ENCODE data around the gene SNRPB.
A peak's percentile ranks its signal among the peaks of the same experiment; 100 is the strongest.
"Not testable (repeated sequence)": the region's sequence is repeated elsewhere in the genome, so short reads cannot be mapped to it uniquely, and the experiment has no call there.

The SNRPB gene

DNA sequence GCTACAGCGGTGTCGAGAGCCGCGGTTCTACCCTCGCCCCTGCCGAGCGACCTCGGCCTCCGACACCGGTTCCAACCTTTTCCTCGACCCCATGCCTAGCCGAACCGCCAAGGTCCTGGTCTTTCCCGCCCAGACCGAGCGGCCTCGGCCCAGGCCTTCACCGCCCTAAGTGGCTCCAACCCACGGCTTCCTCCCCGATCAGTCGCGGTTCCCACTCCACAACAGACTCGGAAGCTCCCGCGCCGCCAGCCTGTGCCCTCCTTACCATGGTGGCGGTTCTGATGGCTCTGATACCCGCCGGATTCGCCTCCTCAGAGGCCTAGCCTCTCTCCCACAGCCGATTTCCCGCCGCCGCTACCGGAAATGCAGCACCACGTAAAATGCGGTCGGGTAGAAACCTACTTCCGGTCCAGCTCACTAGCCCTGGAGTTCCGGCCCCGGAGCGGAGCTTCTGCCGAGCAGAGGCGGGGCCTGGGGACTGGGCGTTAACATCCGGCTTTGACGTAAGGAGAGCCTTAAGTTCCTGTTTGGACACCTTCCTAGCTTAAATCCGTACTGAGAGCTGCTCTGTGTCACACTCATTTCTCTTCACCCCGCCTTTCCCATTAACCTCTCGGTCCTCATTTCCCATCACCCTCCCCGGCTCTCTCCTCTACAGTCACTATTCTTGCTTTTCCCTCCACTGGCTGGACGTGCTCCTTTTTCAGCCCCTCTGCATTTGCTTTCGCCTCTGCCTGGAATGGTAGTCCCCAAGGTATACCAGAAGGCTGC lies at the start of gene SNRPB:
Gene SNRPB, minus strand, starts transcription at position 367 of the 771 bp plus-strand sequence. Its CDS starts 99 bp downstream, at position 268.
- DNase-seq = peak; percentile 96

DNA sequence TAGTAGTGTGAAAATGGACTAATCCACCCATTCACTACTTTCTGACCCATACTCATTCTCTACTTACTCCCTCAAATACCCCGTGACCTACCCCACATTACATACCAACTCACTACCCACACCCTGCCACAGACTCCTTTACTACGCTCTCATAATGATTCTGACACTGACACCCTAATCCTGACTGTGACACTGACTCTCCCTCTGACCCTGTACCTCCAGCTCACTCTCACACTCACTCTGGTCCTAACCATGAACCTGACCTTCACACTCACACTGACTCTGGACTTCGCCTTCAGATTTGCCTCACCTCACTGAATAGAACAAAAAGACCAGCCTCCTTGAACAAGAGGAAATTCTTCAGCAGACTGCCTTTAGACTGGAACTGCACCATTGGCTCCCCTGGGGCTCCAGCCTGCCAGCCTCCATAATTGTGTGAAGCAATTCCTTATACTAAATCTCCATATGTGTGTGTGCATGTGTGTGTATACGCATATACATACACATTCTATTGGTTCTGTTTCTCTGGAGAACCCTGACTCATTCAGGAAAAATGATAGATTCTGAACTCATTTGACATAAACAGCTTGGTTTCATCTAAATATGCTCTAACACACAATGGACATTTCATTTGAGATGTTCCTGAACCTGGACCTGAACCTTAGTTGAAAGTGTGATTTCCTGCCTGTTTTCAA lies 48.7 kb upstream of the SNRPB start:
- DNase-seq = no peak

- no peak for DNase-seq
These were observed 48.0 kb upstream of the SNRPB start for GRCh38 chr20:2518558-2518957.

- DNase-seq = no peak
These were observed 47.5 kb upstream of the SNRPB start for GRCh38 chr20:2518096-2518495.

DNA sequence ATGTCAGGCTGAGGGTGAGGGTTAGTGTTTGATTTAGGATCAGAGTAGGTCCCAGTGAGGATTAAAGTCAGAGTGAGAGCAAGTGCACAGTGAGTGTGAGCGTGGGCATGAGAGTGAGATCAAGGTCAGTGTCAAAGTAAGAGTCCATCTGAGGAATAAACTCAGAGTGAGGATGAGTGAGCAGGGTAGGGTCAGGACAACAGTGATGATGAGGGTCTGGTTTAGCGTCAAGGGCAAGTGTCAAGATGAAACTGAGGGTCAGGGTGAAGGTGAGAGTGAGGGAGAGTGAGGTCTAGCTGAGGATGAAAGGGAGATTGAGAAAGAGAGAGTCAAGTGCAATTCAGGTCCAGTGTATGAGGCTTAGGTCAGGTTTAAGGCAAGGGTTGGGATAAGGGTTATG lies 45.8 kb upstream of the SNRPB start:
- DNase-seq = no peak

DNA sequence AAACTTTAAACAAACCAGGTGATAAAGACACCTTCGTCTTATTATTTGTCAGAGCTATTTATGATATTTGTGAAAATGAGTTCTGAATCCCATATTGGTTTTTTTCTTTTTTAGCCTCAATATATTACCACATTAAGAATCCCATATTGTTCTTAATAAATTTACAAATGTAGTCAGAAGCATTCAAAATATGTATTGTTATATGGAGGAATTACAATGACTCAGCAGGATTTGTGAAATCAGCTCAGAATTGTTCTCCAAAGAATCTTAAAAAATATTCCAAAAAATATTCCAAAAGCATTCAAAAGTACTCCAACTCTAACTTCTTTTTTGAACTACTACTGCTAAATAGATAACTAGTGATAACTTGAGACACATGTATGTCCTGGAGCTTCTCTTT lies 44.6 kb upstream of the SNRPB start:
- no peak for DNase-seq

DNA sequence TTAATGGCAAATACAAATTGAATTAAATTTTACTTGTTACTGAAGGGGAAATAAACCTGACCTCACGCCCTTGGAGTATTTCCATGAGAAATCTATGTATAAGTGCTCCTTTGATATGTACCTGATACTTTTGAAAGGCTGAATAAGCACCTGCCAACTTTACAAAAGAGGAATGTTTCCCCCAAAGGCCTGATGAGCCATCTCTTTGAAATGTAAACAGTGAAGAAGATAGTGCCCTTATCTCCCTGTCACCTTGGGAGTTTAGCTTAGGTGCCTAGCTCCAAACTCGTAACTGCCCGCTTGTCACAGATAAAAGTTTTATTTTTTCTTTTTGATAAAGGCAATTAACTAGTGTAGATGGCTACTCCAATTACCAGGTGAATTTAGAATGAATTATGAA lies 39.2 kb upstream of the SNRPB start:
- no peak for DNase-seq

DNA sequence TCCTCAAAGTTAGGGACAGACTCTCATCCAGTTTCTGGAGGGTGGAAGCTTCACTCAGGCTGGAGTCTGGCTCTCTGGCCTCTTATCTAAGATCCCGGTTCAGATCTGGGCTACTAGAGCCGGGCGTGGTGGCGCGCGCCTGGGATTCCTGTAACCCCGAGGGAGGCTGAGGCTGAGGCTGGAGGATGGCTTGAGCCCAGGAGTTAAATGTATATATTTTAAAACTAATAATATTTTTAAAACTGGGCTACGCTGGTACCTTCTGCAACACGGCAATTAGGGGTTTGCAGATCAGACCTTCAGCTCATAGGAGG lies 38.8 kb upstream of the SNRPB start:
- no peak for DNase-seq

GRCh38 chr20:2508631-2509467 lies 38.3 kb upstream of the SNRPB start, which contains the start of gene ZNF343:
ZNF343 (minus strand) TSS chr20:2508915; CDS start chr20:2493895, 15,020 bp downstream.
- peak; percentile 81 for DNase-seq

DNA sequence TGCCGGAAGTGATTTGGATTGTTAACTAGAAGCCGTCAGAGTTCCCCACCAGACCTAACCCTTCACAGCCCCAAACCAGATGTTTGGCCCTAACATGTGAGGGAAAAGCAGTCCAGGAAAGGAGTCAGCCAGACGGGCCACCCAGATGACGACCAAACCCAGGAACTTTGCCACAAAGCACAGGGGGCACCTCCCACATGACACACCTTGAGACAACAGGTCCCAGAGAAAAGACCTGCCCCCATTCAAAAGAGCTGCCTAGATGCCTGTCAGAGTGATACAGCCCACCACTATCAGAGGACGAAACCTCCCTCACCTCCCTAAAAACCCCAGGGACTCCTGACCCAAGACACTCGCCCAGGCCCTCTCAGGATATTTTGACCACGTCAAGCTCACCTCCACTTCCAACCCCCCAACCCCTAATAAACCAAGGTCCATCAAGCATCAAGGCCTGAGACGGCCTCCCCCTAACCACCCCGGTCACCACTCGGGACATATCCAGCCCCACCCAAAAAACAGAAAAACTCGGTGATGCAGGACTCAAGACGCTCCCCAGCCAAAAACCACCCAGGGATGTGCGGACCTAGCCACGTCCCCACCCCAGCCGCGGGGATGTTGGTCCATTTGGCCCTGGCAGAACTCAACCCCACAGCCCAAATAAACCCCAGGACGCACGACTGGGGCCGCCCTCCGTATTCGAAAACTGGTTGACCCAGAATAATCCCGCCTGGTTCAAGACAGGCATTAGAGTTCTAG lies 37.5 kb upstream of the SNRPB start:
- no peak for DNase-seq

DNA sequence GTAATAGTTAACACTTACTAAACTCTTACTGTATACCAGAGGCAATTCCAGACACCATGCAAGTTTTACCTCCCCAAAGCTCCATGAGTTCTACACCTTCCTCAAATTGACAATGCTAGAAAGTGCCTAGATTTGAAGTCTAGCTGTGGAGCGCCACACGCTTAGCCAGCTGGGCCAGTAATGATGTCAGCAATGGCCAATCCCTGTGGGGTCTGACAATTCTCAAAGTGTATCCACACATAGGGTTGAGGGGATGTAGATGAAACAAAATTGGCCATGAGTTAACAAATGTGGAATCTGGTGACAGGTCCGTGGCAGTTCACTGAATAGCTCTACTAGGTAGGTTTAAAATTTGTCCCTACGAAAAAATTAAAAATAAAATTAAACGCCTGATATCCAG lies 36.9 kb upstream of the SNRPB start:
- DNase-seq = no peak

GRCh38 chr20:2506426-2506825 lies 35.8 kb upstream of the SNRPB start:
- DNase-seq = not testable (repeated sequence)

- DNase-seq = not testable (repeated sequence)
These were observed 34.2 kb upstream of the SNRPB start for GRCh38 chr20:2504803-2505202.

- not testable (repeated sequence) for DNase-seq
These were observed 32.3 kb upstream of the SNRPB start for GRCh38 chr20:2502808-2503384.

DNA sequence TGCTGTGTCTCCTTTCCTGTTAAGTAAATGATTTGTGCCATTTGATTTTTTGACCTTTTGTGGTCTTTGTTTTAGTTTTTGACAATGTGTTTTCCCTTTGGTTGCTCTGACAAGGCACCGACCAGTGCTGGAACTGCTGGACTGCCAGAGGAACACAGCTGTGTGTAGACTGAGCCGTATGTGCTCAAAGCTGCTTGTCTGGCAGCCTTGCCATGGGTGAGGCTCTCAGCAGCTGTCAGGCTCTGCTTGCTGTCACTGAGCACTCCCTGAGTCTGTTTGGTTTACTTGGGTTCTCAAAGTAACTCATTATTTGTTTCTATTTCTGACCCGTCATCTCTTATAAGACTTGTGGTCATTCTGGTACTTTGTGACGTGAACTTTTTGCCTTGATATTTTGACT lies 15.1 kb upstream of the SNRPB start:
- no peak for DNase-seq

DNA sequence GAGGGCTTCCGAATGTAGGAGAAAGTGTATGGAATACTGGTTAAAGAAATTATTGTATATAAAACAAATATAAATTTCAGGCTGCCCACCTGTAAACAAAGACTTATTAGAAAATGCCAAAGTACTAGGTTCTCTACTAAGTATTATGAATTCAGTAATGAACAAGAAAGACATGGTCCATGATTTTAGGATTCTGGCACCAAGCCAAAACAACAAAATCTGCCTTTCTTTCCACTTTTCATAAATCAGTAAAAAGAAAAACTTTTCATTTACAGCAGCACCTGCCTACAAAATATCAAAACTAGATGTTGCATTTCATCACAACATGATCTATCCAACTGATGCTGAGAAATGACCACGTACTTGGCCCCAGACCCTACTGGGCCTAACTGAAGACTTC lies 14.5 kb upstream of the SNRPB start:
- DNase-seq = no peak

DNA sequence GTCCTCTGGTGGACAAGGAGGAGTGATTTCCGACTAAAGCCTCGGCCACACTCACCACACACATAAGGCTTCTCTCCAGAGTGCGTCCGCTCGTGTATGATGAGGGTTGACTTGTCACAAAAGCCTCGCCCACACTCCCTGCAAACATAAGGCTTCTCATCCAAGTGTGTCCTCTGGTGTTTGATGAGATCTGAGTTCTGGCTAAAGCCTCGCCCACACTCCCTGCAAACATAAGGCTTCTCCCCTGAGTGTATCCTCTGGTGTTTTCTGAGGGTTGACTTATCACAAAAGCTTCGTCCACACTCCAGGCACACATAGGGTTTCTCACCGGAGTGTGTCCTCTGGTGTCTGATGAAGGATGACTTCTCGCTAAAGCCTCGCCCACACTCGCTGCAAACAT lies 12.9 kb upstream of the SNRPB start:
- no peak for DNase-seq

DNA sequence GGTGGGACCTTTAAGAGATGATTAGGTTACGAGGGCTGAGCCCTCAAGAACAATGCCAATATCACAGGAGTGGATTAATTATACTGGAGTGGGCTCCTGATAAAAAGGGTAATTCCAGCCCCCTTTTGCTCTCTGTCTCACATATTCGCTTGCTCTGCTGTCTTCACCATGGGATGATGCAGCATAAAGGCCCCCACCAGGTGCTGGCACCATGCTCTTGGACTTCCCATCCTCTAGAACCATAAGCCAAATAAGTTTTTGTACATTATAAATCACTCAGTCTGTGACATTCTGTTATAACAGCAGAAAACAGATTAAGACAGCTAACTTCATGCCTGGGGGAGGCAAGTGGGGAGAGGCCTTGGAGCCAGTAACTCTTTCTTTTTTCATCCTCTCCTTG lies 9.8 kb upstream of the SNRPB start:
- no peak for DNase-seq

GRCh38 chr20:2476742-2477615 lies 6.4 kb upstream of the SNRPB start:
- DNase-seq = no peak

GRCh38 chr20:2475850-2476741 lies 5.5 kb upstream of the SNRPB start:
- no peak for DNase-seq
